IPS-15b (cell line): ENCODE data around the gene MARS1.

Experiments used
- H3K27me3 ChIP-seq: one replicate; pipeline ENCODE4 v1.6.1; 2013; ENCODE audit warnings: low read length; ENCODE audit not compliant: control insufficient read depth, insufficient read depth
- H3K36me3 ChIP-seq: one replicate; pipeline ENCODE4 v1.6.1; 2013; ENCODE audit warnings: low read length; ENCODE audit not compliant: control insufficient read depth, insufficient read depth
- H3K4me1 ChIP-seq: one replicate; pipeline ENCODE4 v1.6.1; 2013; ENCODE audit warnings: mild to moderate bottlenecking, low read length; ENCODE audit not compliant: control insufficient read depth, insufficient read depth
- H3K4me3 ChIP-seq: one replicate; pipeline ENCODE4 v1.5.1; 2013; ENCODE audit warnings: low read depth, low read length
- H3K9ac ChIP-seq: one replicate; pipeline ENCODE4 v1.6.1; 2013; ENCODE audit warnings: low read depth, mild to moderate bottlenecking, low read length
- H3K9me3 ChIP-seq: one replicate; pipeline ENCODE4 v1.6.1; 2013; ENCODE audit warnings: mild to moderate bottlenecking, low read length; ENCODE audit not compliant: control insufficient read depth, insufficient read depth

Gene MARS1

GRCh38 chr12:57459750-57460467 is 28.0 kb upstream of the MARS1 start, which contains the start of gene GLI1:
Gene GLI1, plus strand, starts transcription at chr12:57459785. Its CDS starts 3,907 bp downstream, at chr12:57463692.
- H3K4me3 ChIP-seq: peak within 1 kb of the TSS; percentile 71
- peak within 1 kb of the TSS; percentile 41 for H3K9ac ChIP-seq
- H3K4me1 ChIP-seq: peaks cover 15% of the 10 kb centered on the region
- H3K36me3 ChIP-seq: no peaks in the 10 kb centered on the region
- H3K27me3 ChIP-seq: no peaks in the 10 kb centered on the region
- no peaks in the 10 kb centered on the region for H3K9me3 ChIP-seq

- peak overlapping the region; percentile 71 for H3K4me3 ChIP-seq
- no peaks in the 10 kb centered on the region for H3K36me3 ChIP-seq
- peak overlapping the region; percentile 9 for H3K9ac ChIP-seq
- H3K27me3 ChIP-seq: no peaks in the 10 kb centered on the region
- H3K4me1 ChIP-seq: peaks cover 15% of the 10 kb centered on the region
- no peaks in the 10 kb centered on the region for H3K9me3 ChIP-seq
These were observed 27.4 kb upstream of the MARS1 start for GRCh38 chr12:57460468-57460784.

- Histone ChIP-seq H3K4me1 (peaks cover 13% of the 10 kb centered on the region), H3K9me3 (no peaks in the 10 kb centered on the region), H3K27me3 (no peaks in the 10 kb centered on the region), H3K9ac (peak overlapping the region; percentile 74), H3K4me3 (peak overlapping the region; percentile 71), H3K36me3 (peaks cover under 1% of the 10 kb centered on the region)
These were observed 27.0 kb upstream of the MARS1 start for GRCh38 chr12:57460841-57461275.

GRCh38 chr12:57461276-57461916 is 26.5 kb upstream of the MARS1 start:
- peaks cover 4% of the 10 kb centered on the region for H3K36me3 ChIP-seq
- peaks cover 11% of the 10 kb centered on the region for H3K4me1 ChIP-seq
- peak overlapping the region; percentile 71 for H3K4me3 ChIP-seq
- no peaks in the 10 kb centered on the region for H3K27me3 ChIP-seq
- H3K9me3 ChIP-seq: no peaks in the 10 kb centered on the region
- peak overlapping the region; percentile 74 for H3K9ac ChIP-seq

GRCh38 chr12:57461917-57462250 is 26.0 kb upstream of the MARS1 start:
- peaks cover 4% of the 10 kb centered on the region for H3K36me3 ChIP-seq
- no peak overlapping the region for H3K9ac ChIP-seq
- peaks cover 11% of the 10 kb centered on the region for H3K4me1 ChIP-seq
- no peaks in the 10 kb centered on the region for H3K27me3 ChIP-seq
- peak overlapping the region; percentile 71 for H3K4me3 ChIP-seq
- no peaks in the 10 kb centered on the region for H3K9me3 ChIP-seq

- Histone ChIP-seq H3K36me3 (peaks cover 4% of the 10 kb centered on the region), H3K9ac (no peak overlapping the region), H3K9me3 (no peaks in the 10 kb centered on the region), H3K4me1 (peaks cover 11% of the 10 kb centered on the region), H3K27me3 (no peaks in the 10 kb centered on the region), H3K4me3 (peak overlapping the region; percentile 71)
These were observed 25.5 kb upstream of the MARS1 start for GRCh38 chr12:57462251-57462911.

- peak overlapping the region; percentile 15 for H3K4me3 ChIP-seq
- no peak overlapping the region for H3K9ac ChIP-seq
- no peaks in the 10 kb centered on the region for H3K27me3 ChIP-seq
- peaks cover 4% of the 10 kb centered on the region for H3K36me3 ChIP-seq
- H3K9me3 ChIP-seq: no peaks in the 10 kb centered on the region
- H3K4me1 ChIP-seq: peaks cover 11% of the 10 kb centered on the region
These were observed 25.0 kb upstream of the MARS1 start for GRCh38 chr12:57462912-57463253.

GRCh38 chr12:57464569-57464968 is 23.3 kb upstream of the MARS1 start:
- H3K4me1 ChIP-seq: peaks cover 4% of the 10 kb centered on the region
- H3K27me3 ChIP-seq: no peaks in the 10 kb centered on the region
- peaks cover 10% of the 10 kb centered on the region for H3K36me3 ChIP-seq
- no peak overlapping the region for H3K9ac ChIP-seq
- H3K4me3 ChIP-seq: no peak overlapping the region
- H3K9me3 ChIP-seq: no peaks in the 10 kb centered on the region

- H3K9me3 ChIP-seq: no peaks in the 10 kb centered on the region
- peaks cover 4% of the 10 kb centered on the region for H3K4me1 ChIP-seq
- no peak overlapping the region for H3K9ac ChIP-seq
- peaks cover 12% of the 10 kb centered on the region for H3K36me3 ChIP-seq
- no peaks in the 10 kb centered on the region for H3K27me3 ChIP-seq
- no peak overlapping the region for H3K4me3 ChIP-seq
These were observed 22.7 kb upstream of the MARS1 start for GRCh38 chr12:57465030-57465746.

GRCh38 chr12:57465747-57466505 is 21.9 kb upstream of the MARS1 start:
- Histone ChIP-seq H3K27me3 (no peaks in the 10 kb centered on the region), H3K4me3 (no peak overlapping the region), H3K36me3 (peaks cover 16% of the 10 kb centered on the region), H3K9ac (no peak overlapping the region), H3K4me1 (peaks cover 4% of the 10 kb centered on the region), H3K9me3 (no peaks in the 10 kb centered on the region)

- Histone ChIP-seq H3K27me3 (peaks cover 7% of the 10 kb centered on the region), H3K4me3 (no peak overlapping the region), H3K9me3 (no peaks in the 10 kb centered on the region), H3K36me3 (peaks cover 16% of the 10 kb centered on the region), H3K4me1 (peaks cover 4% of the 10 kb centered on the region), H3K9ac (no peak overlapping the region)
These were observed 20.5 kb upstream of the MARS1 start for GRCh38 chr12:57467212-57467874.
